PC-3 (cell line): ENCODE data around the gene HCFC1.

Experiments
- CTCF ChIP-seq: fragments of 300-600 bp; sonication (generic); conservative IDR thresholded peaks from 2 replicates; pipeline ENCODE4 v1.5.1; 2017; ENCODE audit warnings: antibody characterized with exemption, low read depth, mild to moderate bottlenecking, low read length
- EZH2 ChIP-seq: fragments of 300-600 bp; sonication (generic); IDR thresholded peaks from one replicate; pipeline ENCODE4 v1.6.1; 2017; ENCODE audit warnings: antibody characterized with exemption, mild to moderate bottlenecking, low read length; ENCODE audit not compliant: unreplicated experiment
- EZH2phosphoT487 ChIP-seq: fragments of 300-600 bp; sonication (generic); IDR thresholded peaks from 2 replicates; pipeline ENCODE4 v1.6.1; 2018; ENCODE audit warnings: mild to moderate bottlenecking, antibody characterized with exemption, low read length, borderline replicate concordance

DNA sequence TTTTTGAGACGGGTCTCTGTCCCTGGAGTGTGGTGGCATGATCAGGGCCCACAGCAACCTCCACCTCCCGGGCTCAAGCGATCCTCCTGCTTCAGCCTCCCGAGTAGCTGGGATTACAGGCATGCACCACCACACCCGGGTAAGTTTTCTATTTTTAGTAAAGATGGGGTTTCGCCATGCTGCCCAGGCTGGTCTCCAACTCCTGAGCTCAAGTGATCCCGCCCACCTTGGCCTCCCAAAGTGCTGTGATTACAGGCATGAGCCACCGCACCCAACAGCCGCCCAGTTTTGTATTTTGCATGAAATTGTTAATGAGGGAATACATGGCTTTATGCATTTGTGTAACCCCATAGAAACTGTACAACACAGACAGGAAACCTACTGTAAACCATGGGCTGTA lies 42.8 kb downstream of the HCFC1 start:
- TF ChIP-seq EZH2phosphoT487 (no peak), CTCF (no peak), EZH2 (no peak)
